GM18517 (cell line): ENCODE measurements around the gene HELB.

Experiments used
- ATAC-seq: cut with Tn5 transposase; IDR thresholded peaks from one replicate; pipeline ENCODE4 v1.9.1; 2021; ENCODE audit warnings: mild to moderate bottlenecking, moderate library complexity; ENCODE audit not compliant: unreplicated experiment

Gene HELB

DNA sequence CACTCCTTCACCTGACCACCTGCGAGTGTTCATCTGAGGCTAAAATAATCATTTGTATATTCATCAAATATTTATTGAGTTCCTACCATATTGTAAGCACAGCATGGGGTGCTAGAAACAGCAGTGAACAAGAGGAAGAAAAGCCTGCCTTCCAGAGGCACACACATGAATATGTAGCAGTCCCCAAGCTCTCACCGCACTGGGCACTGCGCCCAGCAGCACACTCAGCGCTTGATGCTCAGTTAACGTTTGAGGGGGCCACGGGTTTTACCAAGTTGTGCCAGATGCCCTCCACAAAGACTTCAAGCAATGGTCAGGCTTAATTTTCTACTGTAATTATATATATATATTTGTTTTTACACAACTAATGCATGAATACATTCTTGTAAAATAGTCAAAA, 52.0 kb downstream of the HELB start:
- no peak for ATAC-seq

DNA sequence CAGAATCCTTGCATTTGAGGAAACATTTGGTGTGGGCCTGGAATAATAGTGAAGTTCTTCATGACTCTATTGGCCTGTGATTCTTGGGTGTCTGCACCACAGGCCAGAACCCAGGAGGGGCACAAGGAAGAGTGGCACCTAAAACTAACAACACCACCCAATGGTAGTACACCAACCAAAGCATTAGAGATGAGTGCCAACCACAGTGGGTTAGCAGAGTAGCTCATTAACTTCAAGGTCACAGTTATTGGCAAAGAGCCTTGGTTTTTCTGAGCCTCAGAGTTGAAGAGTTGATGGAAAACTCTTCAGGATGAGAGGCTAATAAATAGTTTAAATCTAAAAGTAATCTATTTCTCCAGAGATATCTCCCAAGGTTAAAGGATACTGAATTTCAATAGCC, 57.0 kb downstream of the HELB start:
- ATAC-seq: no peak

DNA sequence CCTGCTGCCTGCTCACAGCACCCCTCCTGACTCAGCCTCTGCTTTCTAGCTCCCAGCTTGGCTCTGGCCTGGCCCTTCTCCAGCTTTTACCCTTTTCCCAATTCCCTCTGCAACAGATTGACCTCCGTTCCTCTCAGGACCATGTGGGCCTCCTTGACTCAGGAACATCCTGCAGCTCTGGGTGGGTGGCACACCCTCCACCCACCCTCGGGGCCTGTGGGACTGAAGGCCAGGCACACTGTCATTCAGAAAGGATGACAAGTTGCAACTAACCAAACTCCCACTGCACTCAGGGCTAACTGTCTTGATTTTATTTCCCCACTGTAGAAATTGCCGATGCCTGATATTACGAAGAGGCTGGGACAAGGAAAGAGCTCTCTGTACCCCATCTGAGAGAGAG, 59.4 kb downstream of the HELB start:
- no peak for ATAC-seq

DNA sequence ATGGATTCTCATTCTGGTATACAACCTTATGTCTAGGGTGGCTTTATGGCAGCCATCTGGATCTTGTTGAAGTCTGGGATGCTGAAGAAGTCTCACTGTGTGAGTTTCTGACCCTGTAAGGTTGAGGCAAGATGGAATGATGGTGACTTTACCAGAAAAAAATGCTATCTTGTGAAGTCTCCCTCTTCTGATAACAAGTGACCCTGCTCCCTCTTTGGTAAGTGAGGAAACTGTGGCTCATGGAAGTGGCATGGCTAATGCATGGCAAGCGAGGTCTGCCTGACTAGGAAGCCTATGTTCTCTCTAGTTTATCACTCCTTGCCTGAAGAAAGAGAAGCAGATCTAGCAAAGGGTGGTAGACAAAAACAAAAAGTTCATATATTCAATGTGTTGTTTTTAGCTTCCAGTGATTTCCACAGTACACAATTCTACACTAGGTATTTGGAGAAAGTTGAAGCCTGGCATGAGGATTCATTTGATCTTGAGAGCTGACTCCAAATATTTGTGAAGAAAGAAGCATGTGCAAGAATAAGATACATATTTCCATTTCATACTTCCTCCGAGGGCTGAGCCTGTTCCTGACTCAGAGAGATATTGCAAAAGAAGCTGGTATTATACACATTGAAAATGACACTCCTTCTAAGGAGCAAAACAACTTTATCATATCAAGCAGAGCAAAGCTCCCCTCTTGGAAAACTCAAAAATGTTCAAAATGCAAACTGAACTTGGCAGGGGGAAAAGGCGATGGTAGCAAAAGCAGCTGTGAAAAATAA, 63.6 kb downstream of the HELB start:
- ATAC-seq: no peak

DNA sequence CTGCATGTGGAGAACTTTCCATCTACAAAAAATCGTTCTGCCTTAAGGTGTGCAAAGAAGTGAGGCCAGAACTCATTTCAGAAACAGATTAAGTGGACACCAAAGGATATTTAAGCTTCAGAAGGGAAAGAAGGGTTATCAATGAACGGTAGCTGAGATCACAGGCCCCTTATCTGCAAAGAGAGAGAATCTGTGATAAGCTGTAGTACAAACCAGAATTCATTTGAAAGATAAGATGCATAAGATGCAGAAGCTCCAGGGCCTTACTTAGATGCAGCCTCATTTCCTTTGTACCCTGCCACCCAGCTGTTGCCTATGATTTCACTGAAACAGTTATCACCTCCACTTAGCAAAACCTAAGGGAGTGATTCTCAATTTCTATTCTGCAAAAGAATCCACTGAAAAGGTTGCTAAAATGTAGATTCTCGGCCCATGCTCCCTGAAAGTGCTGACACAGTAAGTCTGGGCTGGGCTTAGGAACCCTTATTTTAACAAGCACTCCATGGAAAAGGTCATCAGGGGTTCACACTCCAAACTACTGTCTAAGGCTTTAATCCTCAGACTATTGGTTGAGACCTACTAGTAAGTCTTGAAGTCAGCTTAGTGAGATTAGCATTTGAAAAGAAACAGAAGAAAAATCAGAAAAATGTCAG, 64.8 kb downstream of the HELB start:
- no peak for ATAC-seq

DNA sequence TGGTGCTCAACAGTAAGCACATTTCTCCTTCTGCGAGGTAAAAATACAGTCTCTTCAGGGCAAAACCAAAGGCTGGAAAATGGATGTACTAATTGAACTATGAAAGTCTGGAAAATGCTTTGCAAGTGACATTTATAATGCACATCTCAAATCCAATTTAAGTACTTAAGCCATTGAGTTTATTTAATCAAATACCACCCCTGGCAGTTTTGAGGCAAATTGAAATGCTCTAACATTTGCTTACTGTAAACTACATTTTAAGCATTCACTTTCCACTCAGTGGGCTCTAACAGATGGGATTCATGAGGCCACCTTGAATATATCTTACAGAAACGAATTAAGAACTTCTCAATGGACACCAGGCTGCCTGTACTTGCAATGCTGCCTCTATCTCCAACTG, 69.7 kb downstream of the HELB start:
- no peak for ATAC-seq

DNA sequence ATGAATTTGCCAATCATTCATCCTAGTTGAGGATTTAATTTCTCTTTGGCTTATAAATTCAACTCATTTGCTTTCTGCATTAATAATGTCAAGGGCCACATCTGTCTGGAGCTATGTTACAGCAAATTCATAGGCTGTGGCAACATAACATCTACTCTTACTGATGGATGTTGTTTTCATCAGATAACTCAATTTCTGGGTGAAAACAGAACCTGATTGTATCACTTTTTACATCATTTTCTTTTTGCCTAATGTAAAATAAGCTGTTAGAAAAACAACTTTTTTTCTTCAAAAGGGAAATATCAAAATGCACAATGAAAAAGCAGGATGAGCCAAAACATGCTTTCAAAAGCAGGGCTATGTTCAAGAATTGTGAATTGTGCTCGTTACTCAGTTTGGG, 73.3 kb downstream of the HELB start:
- no peak for ATAC-seq

DNA sequence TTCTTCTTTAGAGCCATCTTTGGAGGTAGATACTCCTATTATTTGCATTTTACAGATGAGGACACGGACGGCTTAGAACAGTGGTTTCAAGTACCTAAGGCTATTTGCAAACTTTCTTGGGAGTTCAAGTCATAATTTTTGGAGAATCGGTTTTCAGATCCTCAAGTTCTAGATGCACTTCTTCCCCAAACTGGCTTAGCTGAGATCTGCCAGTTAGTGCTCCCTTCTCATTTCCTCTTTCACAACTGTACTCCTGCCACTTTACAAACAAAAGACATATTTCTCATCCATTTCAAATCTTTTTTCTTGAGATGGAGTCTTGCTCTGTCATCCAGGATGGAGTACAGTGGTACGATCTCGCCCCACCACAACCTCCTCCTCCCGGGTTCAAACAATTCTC, 77.3 kb downstream of the HELB start:
- no peak for ATAC-seq

DNA sequence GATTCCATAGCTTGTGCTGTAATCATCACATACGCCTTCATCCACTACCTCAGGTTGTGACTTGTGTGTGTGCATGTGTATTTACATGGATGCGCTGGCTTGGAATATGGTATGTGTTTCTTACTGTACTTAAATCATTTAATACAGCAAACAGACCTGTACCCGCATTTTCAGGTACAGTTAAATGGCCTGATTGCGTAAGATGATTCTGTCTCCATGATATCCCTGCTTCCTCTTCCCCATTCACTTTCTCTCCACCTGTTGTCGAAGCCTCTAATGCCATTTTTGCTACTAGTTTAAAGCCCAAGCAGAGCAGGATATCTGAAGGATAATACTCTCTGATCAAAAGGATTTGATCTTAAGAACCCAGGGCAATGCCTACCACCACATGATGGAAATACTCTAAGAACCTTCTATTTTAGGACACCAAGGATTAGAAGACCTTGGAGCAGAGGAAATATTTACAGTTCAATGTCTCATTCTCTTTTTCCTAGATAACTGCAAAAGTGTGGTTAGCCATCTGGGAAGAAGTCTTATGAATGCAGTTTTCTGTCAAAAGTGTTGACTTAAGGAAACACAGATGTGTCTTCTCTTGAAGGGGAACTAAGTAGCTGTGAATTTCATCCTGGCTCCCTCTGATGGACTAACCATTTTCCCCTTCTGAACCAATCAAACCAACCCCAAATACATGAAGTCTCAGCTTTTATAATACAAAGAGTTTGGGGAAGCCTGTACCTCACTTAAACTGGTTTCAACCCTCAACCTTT, 78.7 kb downstream of the HELB start:
- no peak for ATAC-seq

DNA sequence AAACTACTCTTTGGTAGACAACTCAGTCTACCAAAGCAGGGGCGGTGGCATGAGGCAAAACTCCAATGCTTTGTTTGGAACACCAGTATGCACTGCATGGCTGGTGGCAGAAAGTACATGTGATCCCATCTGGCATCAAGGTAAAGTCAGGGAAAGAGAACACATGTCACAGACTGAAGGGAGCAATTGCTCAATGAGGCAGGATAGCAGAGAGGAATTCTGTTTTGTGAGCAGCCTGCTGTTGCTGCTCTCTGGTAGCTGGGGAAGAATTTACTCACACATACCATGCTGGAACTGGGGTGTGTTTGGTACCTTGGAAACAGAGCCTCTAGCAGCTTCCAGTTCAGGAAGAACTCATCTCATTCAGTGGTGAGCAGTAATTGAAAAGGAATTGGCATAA, 84.8 kb downstream of the HELB start:
- ATAC-seq: no peak
